HL-60 (cell line): ENCODE data around the gene CALML3.

Source experiments
- DNase-seq, 2 experiments: peaks; one replicate each; pipeline ENCODE4 v3.0.0-alpha.2; 2010 to 2020; ENCODE audit warnings: low read depth in 1 of 2, low spot score in 1 of 2
- H3K27ac ChIP-seq: fragments of 250-450 bp; sonication (Bioruptor Pico); replicated peaks from 2 replicates; pipeline ENCODE4 v1.5.1; 2020; ENCODE audit warnings: mild to moderate bottlenecking, moderate library complexity
- H3K27me3 ChIP-seq: fragments of 250-450 bp; sonication (Bioruptor Pico); 2 replicates; pipeline ENCODE4 v1.5.1; 2021; ENCODE audit warnings: mild to moderate bottlenecking, moderate library complexity; ENCODE audit not compliant: insufficient read depth, poor library complexity, severe bottlenecking
- H3K4me3 ChIP-seq: replicated peaks from 2 replicates; pipeline ENCODE4 v1.5.1; 2011; ENCODE audit warnings: mild to moderate bottlenecking, control low read depth, low read length; ENCODE audit not compliant: insufficient read depth
- GABPA ChIP-seq: IDR thresholded peaks from 2 replicates; pipeline ENCODE4 v1.6.1; 2012; ENCODE audit warnings: low read depth
- POLR2AphosphoS5 ChIP-seq: IDR thresholded peaks from 2 replicates; pipeline ENCODE4 v1.6.1; 2012; ENCODE audit warnings: low read depth
- REST ChIP-seq: IDR thresholded peaks from 2 replicates; pipeline ENCODE4 v1.6.1; 2012; ENCODE audit warnings: low read depth; ENCODE audit not compliant: insufficient replicate concordance
- SPI1 ChIP-seq: IDR thresholded peaks from 2 replicates; pipeline ENCODE4 v1.6.1; 2012; ENCODE audit warnings: low read depth, mild to moderate bottlenecking, borderline replicate concordance
- TF ChIP-seq, protein P1 (sequence below): IDR thresholded peaks from one replicate; pipeline ENCODE4 v1.5.1; 2011; ENCODE audit warnings: low read length, control low read depth, inconsistent platforms; ENCODE audit not compliant: insufficient read depth

The CALML3 gene

GRCh38 chr10:5488272-5489161 is 36.2 kb upstream of the CALML3 start:
- Histone ChIP-seq H3K27ac (no peak overlapping the region), H3K4me3 (no peak overlapping the region), H3K27me3 (no peaks in the 10 kb centered on the region)
- TF ChIP-seq POLR2AphosphoS5 = no peak
- DNase-seq = no peak

GRCh38 chr10:5490032-5490431 is 34.7 kb upstream of the CALML3 start:
- Histone ChIP-seq H3K27ac (no peak overlapping the region), H3K27me3 (no peaks in the 10 kb centered on the region), H3K4me3 (no peak overlapping the region)
- no peak for TF ChIP-seq POLR2AphosphoS5
- TF ChIP-seq REST = no peak
- no peak for TF ChIP-seq SPI1
- TF ChIP-seq, protein P1, sequence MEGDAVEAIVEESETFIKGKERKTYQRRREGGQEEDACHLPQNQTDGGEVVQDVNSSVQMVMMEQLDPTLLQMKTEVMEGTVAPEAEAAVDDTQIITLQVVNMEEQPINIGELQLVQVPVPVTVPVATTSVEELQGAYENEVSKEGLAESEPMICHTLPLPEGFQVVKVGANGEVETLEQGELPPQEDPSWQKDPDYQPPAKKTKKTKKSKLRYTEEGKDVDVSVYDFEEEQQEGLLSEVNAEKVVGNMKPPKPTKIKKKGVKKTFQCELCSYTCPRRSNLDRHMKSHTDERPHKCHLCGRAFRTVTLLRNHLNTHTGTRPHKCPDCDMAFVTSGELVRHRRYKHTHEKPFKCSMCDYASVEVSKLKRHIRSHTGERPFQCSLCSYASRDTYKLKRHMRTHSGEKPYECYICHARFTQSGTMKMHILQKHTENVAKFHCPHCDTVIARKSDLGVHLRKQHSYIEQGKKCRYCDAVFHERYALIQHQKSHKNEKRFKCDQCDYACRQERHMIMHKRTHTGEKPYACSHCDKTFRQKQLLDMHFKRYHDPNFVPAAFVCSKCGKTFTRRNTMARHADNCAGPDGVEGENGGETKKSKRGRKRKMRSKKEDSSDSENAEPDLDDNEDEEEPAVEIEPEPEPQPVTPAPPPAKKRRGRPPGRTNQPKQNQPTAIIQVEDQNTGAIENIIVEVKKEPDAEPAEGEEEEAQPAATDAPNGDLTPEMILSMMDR = no peak
- no peak for TF ChIP-seq GABPA
- DNase-seq = no peak

- Histone ChIP-seq H3K27me3 (no peaks in the 10 kb centered on the region), H3K4me3 (no peak overlapping the region), H3K27ac (no peak overlapping the region)
- peak in 1 of 2 experiments; percentile 1 for DNase-seq
- TF ChIP-seq SPI1 (peak; percentile 57; the same call in 1 of the 2 replicates), POLR2AphosphoS5 (no peak)
- TF ChIP-seq, protein P1 = no peak
These were observed 33.9 kb upstream of the CALML3 start for GRCh38 chr10:5490698-5491464.

- TF ChIP-seq SPI1 = no peak
- Histone ChIP-seq H3K27me3 (no peaks in the 10 kb centered on the region), H3K27ac (no peak overlapping the region), H3K4me3 (no peak overlapping the region)
- no peak for DNase-seq
These were observed 33.3 kb upstream of the CALML3 start for GRCh38 chr10:5491477-5491876.

DNA sequence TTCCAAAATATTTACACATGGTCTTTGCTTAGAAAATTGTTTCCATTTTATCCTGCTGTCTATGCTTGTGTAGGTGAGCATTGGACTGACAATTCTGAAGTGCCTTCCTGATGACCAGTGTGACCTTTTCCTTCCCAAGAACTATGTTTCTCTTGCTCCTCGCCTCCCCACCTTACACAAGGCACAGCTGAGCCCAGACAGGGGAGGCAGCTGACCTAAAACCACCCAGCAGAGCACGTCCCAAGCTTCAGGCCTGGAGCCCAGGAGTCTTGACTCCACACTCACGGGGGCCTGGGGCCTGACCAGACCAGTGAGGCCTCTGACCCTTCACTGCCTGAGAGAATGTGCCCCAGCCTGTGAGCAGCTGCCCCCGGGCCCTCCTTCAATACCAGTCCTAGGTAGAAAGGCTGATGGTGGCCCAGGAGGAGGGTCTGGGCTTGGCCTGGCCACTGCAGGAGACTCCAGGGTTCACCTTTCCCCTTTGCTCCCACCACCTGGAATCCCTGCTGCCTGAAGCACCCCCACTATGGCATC is 32.4 kb upstream of the CALML3 start:
- TF ChIP-seq POLR2AphosphoS5 (no peak), REST (no peak), GABPA (no peak), SPI1 (no peak)
- TF ChIP-seq, protein P1 = no peak

More for the DNA sequence above, 32.4 kb upstream of the CALML3 start:
- Histone ChIP-seq H3K27me3 (no peaks in the 10 kb centered on the region), H3K27ac (no peak overlapping the region), H3K4me3 (no peak overlapping the region)
- DNase-seq = no peak
